Islet of Langerhans (tissue), 1 donor: Measurements from ENCODE around the gene PRR20G.
"Not testable (repeated sequence)": the region's sequence is repeated elsewhere in the genome, so short reads cannot be mapped to it uniquely, and the experiment has no call there.

ENCODE experiments used
- FAIRE-seq: peaks from one replicate; lab custom pipeline; 2011; peaks lifted over from hg19 to GRCh38; lab: Jason Lieb, UNC

Gene PRR20G

GRCh38 chr3:127296959-127297358 lies 9.1 kb upstream of the PRR20G start:
- no peak for FAIRE-seq

- FAIRE-seq = no peak
These were observed 8.3 kb upstream of the PRR20G start for GRCh38 chr3:127296166-127296565.

- FAIRE-seq = not testable (repeated sequence)
These were observed 5.8 kb upstream of the PRR20G start for GRCh38 chr3:127293650-127294049.

- FAIRE-seq = no peak
These were observed 3.8 kb upstream of the PRR20G start for GRCh38 chr3:127291611-127292010.

DNA sequence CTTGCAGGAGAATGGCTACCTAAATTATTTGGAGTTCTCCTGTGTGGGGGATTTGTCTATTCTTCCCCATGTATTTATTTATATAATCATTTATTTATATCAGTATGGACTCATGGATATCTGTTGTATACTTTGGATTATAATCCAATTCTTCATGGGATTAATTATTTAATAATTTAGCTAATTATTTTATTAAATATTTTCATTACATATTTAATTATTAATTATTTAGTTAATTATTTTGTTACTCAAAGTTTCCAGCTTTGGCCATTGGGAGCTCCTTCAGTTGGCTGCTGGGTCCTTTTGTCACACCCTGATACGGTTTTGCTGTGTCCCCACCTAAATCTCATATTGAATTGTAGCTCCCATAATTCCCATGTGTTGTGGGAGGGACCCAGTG lies 3.3 kb upstream of the PRR20G start:
- FAIRE-seq = no peak

- no peak for FAIRE-seq
These were observed 2.1 kb upstream of the PRR20G start for GRCh38 chr3:127289706-127290575.

DNA sequence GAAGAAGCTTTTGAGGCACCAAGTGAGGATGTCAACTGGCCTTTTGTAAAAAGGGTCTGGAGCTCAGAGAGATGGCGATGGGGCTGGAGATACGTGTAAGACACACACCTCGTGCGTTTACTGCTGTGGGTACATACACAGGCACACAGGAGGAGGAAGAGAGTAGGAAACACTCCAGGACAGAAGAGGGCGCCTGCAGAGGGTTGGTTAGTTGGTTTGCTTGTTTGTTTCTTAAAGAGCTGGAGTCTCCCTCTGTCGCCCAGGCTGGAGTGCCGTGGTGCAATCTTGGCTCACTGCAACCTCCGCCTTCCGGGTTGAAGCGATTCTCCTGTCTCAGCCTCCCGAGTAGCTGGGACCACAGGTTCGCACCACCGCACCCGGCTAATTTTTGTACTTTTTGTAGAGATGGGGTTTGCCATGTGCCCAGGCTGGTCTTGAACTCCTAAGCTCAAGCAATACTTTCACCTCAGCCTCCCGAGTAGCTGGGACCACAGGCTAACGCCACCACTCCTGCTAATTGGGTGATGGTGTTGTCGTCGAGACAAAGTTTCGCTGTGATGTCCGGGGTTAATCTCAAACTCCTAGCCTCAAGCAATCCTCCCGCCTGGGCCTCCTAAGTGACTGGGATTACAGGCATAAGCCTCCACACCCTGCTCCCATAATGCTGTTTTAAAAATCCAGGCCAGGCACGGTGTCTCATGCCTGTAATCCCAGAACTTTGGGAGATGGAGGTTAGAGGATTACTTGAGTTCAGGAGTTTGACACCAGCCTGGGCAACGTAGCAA lies 1.3 kb upstream of the PRR20G start:
- no peak for FAIRE-seq

DNA sequence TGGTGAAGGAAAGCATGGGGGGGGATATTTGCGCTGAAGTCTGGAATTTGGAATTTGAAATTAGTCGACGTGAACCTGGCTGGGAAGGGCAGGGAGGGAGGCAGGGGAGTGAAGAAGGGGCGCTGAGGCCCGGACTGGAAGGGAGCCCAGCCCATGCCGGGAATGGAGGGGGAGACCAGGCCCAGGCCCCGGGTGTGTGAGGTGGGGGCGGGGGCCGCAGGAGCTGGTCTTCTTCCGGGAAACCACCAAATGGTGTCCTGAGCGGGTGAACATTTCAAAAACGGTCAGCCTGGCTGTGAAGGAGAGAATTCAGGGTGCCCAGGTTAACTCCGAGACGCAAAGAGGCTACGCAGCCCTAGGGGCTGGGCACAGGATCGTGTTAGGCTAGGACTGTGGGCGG lies 497 bp upstream of the PRR20G start:
- FAIRE-seq = no peak

- no peak for FAIRE-seq
These were observed 1.2 kb downstream of the PRR20G start for GRCh38 chr3:127286571-127287140.

GRCh38 chr3:127284258-127284657 lies 3.6 kb downstream of the PRR20G start:
- no peak for FAIRE-seq

DNA sequence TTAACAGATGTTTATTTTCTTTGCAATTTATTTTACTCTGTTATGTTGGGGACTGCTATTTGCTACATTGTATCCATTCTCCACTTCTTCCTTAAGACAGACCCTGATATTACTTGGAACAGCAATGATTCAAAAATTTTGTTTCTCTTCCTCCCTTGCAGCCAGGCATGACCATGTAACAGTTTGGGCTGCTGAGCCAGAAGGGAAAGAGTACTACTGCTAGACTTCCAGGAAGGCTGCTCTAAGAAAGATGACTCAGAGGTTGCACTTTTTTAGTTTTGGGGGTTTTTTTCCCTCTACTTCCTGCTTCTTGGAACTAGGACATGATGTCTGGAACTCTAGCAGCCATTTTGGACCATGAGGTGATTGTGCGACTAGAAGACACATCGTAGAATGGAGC lies 10.3 kb downstream of the PRR20G start:
- FAIRE-seq = no peak

- FAIRE-seq = no peak
These were observed 10.9 kb downstream of the PRR20G start for GRCh38 chr3:127276995-127277394.

GRCh38 chr3:127276396-127276795 lies 11.4 kb downstream of the PRR20G start:
- no peak for FAIRE-seq

DNA sequence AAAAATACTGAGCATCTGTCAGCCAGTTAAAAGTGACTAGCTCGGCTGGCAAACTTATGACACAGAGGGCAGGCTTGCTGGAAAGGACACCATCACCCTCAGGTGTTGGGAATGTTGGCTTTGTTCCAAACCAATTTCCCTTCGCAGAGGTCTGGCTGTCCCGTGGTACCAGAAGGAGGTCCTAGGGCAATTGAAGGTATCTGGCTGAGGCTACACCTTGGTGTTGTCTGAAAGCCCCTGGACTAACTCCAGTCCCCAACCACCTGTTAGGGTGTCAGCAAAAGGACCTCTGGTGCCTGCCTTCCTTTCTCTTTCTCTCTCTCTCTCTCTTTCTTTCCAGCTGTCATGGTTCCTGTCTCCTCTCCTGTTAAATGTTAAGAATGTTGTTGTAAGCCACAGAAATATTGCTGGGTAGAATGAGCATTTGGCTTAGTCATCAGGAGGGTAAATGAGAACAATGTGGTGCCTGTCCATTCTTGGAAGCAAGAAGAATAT lies 12.5 kb downstream of the PRR20G start:
- FAIRE-seq = no peak

DNA sequence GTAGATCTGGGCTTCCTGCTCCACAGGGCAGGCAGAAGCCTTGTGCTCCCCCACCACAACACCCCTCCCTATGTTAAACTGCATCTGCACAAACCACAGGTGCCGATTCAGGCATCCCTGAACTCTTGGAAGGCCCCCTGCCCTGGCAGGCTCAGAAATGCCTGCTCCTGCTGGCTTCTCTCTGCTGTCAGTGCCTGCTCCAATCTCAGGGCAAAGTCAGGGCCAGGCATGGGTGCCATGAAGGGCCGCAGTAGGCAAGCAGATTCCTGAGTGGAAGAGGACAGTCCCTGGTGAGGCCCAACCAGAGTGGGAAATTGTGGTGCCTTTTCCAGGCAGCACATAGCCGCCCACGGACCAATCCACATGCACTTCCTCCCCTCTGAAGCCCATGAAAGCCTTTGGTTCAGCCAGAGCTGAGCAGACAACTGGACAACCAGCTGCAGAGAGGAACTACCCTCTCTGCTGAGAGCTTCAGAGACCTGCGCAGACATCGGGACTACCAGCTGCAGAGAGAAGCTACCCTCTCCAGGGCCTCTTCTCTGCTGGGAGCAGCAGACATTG lies 13.6 kb downstream of the PRR20G start:
- FAIRE-seq = no peak

DNA sequence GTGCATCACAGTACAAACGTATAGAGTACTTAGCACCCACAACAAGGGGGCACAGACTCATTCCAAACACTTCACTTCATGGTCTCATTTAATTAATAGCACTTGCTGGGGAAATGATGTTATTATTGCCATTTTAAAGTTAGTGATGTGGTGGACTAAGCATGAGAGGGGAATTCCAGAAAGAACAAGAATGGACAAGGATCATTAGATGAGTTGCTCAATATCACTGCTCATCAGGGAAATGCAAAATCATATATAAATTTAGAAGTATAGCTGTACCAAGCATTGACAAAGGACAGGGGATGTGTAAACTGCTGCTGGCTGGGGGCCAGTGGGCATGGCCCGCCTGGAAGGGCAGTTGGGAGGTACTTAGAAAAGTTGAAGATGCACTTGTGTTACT lies 14.6 kb downstream of the PRR20G start:
- FAIRE-seq = no peak

DNA sequence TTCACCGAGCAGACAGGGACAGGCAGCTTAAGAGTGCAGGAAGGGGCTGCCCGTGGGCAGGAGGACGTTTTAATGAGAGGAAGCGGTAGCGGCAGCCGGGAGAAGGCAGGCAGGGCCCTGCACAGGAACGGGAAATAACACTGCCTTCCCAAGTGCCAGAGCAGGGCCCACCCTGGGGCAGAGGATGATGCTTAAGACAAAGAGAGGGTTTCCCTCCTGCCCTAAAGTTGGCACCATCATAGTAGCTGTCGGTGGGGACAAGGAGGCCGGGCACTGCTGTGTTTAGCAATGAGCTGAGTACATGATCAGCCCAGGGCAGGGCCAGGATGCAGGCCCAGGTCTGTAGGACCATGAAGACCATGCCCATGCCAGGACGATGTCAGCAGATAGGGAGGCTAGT lies 21.7 kb downstream of the PRR20G start:
- no peak for FAIRE-seq

DNA sequence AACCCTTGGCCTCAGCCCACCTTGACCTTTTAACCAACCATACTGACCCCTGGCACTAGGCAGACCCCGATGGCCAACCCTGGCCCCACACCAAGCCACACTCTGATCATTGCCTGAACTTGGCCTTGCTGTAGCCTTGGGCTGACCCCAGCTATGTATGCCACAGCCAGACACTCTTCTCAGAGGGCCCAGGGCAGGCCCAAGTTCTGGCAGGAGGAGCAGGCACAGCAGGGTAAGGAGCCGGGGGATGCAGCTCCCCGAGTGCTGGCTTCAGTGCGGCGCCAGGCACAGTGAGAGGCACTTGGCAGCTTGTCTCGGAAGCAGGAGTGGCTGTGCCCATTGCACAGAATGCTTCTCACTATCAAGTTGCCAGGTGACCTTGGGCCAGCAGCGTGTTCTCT lies 22.3 kb downstream of the PRR20G start:
- no peak for FAIRE-seq

GRCh38 chr3:127264794-127265514 lies 22.9 kb downstream of the PRR20G start:
- FAIRE-seq = no peak

DNA sequence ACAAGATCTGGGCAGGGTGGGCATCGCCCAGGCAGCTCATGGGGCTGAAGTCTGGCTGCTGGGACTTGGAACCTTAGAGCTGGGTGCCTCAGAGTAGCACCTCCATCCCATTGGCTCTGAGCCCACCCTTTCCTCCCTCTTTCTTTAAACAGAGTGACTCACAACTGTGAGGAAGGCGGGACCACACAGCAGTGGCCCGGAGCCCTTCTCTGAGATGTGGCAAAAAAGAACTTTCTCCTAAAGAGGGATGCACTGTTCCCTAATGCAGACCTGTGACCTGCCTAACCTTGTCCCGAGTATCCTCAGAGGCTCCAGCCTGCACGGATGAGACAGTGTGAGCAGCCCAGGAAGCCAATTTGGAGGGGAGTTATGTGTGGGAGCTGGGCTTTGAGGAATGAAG lies 23.6 kb downstream of the PRR20G start:
- FAIRE-seq = no peak

- no peak for FAIRE-seq
These were observed 24.1 kb downstream of the PRR20G start for GRCh38 chr3:127263586-127264231.

DNA sequence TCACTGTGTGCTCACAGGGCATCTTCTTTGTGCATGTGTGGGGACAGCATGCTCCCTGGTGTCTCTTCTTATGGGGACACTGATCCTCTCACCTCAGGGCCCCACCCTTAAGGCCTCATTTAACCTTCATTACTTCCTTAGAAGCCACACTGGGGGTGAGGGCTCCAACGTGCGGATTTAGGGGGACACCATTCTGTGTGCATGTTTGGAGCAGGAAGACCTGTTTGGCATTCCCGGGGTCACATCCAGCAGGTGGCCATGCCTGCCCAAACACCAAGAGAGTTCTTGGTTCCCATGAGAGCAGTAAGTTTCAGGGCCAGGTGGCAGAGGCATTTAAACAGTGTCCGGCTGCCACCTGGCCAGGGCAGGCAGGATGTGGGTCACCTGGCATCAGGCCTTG lies 24.8 kb downstream of the PRR20G start:
- FAIRE-seq = no peak
